Measurements from ENCODE around the gene CDH23.

DNA sequence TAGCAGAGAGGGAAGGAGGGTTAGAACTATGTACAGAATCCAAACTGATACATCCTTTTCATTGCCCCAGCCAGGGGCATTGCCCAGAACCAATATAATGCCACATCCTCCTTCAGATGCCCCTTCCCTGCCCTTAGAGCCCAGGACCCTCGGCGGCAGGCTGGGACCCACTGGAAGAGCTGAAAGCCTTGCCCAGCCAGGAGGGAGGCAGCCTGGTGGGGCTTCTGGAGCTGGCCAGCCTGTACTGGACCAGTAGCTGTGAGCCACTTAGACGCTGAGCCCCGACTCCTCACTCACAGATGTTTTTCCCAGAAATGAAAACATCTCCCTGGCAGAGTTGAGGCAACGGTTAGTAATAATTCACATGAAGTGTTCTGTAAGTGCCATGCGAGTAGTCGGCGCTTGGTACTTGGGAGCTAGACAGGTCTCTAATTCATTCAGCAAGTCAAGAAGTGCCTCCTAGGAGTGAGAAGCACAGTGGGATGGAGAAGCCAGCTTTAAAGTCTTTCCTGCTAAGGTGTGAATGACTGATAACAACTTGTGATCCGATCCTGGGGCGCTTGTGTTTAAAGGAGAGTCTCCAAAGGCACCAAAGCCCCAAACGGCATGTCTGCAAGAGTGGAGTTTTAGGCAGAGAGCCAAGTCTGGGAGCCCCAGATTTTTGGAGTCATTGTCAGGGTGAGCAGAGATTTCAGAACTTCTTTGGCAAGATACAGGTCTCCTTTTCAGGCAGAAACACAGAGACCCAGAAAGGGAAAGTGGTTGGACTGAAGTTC is 366.8 kb downstream of the CDH23 start:
- TF ChIP-seq, protein P1, sequence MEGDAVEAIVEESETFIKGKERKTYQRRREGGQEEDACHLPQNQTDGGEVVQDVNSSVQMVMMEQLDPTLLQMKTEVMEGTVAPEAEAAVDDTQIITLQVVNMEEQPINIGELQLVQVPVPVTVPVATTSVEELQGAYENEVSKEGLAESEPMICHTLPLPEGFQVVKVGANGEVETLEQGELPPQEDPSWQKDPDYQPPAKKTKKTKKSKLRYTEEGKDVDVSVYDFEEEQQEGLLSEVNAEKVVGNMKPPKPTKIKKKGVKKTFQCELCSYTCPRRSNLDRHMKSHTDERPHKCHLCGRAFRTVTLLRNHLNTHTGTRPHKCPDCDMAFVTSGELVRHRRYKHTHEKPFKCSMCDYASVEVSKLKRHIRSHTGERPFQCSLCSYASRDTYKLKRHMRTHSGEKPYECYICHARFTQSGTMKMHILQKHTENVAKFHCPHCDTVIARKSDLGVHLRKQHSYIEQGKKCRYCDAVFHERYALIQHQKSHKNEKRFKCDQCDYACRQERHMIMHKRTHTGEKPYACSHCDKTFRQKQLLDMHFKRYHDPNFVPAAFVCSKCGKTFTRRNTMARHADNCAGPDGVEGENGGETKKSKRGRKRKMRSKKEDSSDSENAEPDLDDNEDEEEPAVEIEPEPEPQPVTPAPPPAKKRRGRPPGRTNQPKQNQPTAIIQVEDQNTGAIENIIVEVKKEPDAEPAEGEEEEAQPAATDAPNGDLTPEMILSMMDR (IDR thresholded peaks at IDR 0.05; ENCODE audit: low read length), result no peak
- no peak for TF ChIP-seq EZH2 (optimal IDR thresholded peaks at IDR 0.05; ENCODE audit: low read depth, low read length)
- TF ChIP-seq EZH2phosphoT487 (IDR thresholded peaks at IDR 0.05; ENCODE audit: low read length), result no peak

Data from MM.1S (cell line).